HG03159 (cell line): Measurements from ENCODE around the gene ADIRF.
"Not testable (repeated sequence)": the region's sequence is repeated elsewhere in the genome, so short reads cannot be mapped to it uniquely, and the experiment has no call there.

Source experiments
- ATAC-seq: cut with Tn5 transposase; IDR thresholded peaks from one replicate; pipeline ENCODE4 v1.9.1; 2021; ENCODE audit warnings: mild to moderate bottlenecking, moderate library complexity; ENCODE audit not compliant: unreplicated experiment

Gene ADIRF

DNA sequence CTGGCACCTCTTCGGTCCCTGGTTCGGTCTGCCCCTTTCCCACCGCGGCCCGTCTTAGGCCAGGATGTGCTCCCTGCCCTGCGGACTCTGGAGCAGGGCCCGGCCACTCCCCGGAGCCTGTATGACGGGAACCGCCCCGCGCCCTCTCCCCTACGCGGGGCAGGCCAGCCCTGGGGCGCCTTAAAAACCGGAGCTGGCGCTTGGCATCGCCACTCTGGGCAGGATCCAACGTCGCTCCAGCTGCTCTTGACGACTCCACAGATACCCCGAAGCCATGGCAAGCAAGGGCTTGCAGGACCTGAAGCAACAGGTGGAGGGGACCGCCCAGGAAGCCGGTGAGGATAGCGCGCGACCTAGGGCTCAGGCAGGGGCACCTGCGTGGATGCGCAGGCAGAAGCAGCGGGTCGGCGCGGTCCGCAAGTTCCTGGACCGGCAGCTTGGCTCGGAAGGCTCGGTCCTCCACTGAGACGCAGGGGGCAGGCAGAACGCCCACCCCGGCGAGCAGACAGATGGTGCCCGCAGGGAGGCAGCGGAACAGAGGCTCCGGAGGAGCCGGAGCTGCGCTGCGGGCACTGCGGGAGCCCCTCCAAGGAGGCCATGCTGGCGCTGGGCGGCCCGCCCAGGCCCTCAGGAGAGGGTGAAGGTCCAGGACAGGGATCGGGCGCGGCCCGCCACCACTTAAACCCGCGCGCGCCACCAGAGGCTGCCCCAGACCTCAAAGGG lies at the start of gene ADIRF:
Gene ADIRF (plus strand): TSS at position 212 of the 723 bp plus-strand sequence. CDS start 63 bp downstream, at position 275.
- no peak for ATAC-seq

DNA sequence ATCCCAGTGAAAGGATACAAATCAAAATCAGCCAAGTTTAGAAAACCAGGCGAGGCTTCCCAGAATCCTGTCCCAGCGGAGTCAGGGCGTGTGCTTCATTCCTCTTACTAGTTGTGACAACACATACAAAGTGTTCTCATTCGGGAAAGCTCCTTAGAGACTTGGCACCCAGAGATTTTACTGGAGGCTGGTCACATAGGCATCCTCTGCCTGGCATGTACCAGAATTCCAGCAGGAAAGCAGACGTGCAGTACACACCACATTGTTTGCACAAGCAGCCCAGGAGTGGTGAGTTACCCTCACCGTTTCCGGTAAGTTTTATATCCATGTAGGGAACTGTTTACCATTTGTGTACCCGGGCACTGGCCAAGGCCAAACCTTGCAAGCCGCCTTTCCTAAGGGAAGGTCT lies 45.7 kb upstream of the ADIRF start:
- ATAC-seq: no peak

DNA sequence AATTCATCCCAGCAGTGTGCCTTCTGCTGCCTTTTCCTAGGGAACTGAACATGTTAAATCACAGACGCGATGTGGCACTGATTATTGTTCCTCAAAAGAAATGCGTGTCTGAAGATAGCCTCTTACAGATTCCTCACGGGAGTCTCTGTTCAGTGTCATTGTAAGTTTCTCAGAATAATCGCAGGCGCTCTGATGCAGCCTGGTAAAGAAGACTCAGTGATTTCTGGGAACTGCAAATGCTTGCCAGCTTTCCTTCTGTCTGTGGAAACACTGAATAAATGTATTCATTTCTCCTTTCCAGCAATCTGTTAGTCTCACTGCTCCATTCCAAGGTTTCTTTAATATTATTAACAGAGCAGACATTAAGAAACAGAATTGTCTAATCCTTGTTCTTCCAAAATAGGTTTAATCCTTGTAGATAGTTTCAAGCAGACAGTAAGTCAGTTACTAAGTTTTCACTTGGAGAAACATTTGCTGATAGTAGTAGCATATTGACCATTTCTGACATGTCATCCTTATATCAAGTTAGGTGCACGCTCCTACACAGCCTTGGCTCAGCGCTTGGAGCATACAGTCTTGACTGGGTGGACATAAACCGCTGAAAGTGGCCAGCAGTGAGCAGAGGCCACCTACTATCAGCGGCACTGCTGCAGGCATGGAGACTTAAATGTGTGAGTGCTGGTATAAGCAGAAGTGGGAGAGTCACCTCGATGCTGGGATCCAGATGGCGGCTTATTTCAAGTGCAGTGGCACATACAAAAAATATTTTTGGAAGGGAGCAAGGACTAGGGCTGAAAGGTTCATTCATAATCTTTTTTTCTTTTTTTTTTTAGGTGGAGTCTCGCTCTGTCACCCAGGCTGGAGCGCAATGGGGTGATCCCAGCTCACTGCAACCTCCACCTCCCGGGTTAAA lies 38.6 kb upstream of the ADIRF start:
- ATAC-seq: no peak

DNA sequence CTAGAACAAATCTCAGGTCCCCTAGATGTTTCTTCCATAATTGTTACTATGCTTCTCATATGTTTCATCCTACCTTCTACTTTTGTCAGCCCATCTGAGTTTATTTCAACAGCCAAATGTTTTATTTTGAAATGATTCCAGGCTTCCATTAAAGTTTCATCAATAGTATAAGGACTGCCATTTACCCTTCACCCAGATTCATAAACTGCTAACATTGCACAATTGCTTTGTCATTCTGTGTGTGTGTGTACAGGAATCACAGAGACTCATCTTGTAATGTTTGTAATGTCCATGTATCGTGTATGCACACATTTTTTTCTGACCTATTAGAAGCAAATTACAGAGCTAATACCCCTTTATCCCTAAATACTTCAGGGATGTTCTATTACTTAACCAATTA lies 36.4 kb upstream of the ADIRF start:
- ATAC-seq: no peak

DNA sequence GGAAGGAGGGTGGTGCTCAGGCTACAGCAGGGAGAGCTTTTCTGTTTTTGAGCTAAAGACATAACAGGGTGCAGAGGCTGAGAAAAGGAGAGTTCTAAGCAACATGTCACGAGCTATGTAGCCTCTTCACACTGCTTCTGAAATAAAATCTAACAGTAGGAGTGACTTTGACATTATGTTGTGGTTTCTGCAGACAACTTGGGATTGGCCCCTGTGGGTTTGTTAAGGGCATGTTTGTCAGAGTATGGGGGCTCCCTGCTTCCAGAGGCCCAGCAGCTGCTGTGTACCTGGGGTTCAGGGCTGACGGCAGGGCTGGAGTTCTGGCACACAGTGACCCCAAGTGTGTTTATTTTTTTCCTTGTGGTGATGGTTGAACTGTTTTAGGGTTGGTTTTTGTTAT lies 35.6 kb upstream of the ADIRF start:
- ATAC-seq: no peak

DNA sequence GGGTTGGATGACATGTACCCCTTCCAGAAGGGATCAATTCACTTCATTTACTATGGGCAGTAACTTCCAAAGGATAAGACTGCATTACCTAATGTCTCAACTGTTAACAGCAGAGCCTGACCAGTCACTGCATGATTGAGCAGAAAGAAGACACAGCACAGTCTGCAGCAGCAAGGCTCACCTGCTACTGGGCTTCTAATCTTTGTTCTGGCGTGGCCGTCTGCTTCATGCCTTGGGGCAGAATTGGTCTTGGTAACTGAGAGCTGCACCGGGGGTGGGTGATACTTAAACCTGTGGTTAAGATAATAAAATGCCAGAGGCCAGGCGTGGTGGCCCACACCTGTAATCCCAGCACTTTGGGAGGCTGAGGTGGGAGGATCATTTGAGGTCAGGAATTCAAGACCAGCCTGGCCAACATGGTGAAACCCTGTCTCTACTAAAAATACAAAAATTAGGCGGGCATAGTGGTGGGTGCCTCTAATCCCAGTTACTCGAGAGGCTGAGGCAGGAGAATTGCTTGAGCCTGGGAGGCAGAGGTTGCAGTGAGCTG lies 34.0 kb upstream of the ADIRF start:
- ATAC-seq: not testable (repeated sequence)

DNA sequence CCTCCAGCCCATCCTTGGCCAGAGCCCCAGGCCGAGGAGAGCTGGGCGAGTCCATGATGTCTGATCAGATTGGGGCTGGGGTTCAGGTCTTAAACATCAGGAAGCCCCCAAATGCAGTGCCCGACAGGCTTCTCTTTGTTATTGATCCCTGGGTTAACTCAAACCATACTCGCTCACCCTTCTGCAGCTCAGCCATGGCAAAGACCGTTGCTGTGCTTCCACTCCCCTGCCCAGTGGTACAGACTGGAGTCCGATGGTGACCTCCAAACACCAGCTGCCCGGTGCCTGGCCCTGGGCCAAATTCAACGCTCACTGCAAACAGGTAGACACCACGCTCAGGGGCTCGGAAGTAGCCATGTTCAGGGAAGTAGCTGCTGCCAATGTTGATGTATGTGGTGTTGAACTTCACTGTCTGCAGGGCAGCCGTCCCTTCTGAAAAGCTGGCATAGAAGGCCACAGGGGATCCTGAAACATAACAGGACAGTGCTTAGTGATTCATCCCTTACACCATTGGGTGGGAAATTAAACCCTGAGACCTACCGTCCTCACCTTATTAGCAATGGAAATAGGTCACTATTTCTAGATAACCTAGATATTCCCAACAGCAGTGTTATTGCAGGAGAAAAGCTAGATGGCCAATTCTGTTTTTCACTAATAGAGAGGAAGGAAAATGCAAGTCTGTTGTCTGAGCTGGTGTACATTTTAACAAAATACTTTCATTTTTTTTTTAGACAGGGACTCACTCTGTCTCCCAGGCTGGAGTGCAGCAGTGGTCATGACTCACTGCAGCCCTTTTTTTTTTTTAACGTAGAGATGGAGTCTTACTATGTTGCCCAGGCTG lies 31.4 kb upstream of the ADIRF start:
- no peak for ATAC-seq

DNA sequence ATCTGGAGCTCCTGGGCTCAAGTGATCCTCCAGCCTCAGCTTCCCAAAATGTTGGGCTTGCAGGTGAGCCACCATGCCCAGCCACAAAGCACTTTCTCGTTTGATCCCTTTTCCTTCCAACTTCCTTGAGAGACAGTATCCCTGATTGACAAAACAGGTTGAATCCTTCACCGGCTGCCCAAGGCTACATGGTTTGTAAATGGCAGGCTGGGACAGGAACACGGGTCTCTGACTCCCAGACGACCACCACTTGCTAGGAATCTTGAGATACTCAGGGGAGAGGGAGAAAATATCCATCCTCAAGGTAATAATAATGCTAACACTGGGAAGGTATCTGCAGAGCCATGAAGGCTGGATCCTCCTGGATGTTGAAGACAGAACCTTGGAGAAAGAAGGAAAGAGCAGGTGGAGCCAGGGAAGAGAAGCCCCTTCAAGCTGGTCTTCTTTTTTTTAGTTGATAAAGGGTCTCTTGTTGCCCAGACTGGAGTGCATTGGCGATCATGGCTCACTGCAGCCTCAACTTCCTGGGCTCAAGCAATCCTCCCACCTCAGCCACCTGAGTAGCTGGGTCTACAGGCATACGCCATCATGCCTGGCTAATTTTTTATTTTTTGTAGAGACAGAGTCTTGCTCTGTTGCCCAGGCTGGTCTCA lies 30.7 kb upstream of the ADIRF start:
- ATAC-seq: no peak

DNA sequence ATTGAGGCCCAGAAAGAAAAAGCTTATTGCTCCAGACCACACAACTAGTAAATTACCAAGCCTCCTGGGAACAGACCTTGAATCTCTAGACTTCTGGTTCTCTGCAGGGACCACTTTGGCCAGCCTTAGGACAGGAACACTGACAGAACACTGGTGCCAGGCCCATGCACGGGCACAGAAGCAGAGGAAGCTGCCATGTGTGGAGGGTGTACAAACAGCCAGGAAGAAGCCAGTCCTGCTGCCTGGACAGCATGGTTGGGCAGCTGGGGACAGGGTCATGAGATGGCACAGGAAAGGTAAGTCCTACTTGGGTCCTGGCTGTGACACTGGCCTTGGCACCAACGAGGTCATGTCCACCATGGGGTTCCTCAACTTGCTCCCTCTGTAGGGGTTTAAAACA lies 30.0 kb upstream of the ADIRF start:
- no peak for ATAC-seq

DNA sequence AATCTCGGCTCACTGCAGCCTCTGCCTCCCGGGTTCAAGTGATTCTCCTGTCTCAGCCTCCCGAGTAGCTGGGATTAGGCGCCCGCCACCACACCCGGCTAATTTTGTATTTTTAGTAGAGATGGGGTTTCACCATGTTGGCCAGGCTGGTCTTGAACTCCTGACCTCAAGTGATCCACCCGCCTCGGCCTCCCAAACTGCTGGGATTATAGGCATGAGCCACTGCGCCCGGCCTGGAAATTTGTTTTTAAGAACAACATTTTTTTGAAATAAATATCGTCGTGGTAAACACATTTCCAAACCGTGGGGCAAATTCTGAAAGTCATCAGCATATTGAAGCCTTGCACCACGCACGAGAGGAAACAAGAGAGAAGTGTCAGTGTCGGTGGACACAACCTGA lies 28.2 kb upstream of the ADIRF start:
- ATAC-seq: not testable (repeated sequence)

DNA sequence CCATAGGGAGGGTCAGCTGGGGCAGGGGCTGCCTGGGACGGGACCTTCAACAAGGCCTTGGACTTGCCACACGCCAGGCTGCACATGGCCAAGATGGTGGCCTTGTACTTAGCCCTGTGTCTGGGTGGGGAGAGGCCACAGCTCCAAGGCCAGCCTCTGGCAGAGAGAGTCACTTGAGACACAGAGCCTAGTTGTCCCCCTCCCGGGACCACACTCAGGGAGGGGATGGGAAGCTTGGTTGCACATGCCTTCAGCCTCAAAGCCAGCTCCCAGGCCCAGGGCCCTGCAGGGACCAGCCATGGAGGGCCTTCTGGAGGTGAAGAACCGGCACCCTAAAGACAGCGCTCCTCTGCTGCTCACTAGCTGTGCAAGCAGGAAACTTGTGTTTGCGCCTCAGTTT lies 27.6 kb upstream of the ADIRF start:
- ATAC-seq: no peak

DNA sequence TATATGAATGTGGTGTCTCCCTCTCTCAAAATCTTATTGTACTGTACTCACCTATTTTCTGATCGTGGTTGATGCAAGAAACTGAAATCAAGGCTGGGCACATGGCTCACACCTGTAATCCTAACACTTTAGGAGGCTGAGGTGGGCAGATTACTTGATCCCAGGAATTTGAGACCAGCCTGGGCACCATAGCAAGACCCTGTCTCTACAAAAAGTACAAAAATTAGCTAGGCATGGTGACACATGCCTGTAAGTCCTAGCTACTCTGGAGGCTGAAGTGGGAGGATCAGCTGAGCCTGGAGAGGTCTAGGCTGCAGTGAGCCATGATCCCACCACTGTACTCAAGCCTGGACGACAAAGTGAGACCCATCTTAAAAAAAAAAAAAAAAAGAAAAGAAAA lies 26.9 kb upstream of the ADIRF start:
- ATAC-seq: no peak

DNA sequence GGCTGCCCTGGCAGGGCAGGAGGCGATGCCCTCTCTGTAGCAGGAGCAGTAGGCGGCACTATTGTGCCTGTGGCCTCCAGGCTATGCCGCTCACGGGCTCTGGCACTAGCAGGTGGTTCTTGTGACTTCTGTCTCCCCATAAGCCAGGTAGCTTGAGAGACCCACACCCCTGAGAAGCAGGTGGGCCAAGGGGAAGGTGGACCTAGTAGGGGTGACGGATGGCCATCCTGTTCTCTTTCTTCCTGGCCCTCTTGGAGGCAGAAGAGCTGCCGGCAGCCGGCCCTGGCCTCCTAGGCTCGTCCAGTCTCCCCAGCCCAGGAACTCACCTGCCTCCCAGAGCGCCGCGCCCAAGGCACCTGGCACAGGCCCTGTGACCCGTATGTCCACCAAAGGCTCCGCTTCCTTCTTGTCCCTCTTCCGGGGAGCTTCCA lies 26.3 kb upstream of the ADIRF start:
- ATAC-seq: no peak

DNA sequence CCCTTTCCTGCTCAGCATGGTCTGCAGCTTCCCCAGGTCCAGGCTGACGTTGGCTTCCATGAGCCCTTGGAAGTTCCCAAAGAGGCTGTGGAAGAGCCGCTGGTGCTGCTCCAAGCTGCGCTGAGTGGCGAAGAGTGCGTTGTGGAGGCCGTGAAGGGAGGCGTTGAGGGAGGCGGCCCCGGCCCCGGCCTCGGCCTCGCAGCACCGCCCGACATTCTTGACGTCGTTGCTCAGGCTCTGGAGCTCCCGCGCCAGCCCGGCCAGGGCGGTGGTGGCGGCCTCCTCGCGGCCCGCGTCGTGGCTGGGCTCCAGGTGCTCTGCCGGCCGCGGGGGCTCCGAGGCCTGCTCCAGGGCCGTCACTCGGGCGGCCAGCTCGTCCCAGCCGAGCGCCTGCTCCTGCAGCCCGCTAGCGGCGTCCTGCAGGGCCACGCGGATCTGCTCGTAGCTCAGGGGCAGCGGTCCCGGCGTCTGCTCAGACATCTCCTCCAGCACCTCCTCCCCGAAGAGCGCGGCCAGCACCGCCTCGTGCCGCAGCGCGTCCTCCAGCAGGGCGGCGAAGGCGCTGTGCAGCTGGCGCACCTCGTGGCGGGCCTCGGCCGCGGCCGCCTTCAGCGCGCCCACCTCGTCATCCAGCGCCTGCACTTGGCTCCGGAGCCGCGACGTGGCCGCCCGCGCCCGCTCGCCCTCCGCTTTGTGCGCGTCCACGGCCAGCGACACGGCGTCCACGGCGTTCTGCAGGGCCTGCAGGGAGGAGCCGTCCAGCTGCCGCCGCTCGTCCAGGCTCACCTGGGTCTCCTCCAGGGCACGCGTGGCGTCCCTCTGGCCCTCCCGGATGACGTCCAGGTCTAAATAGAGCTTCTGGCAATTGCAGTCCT lies 25.6 kb upstream of the ADIRF start:
- no peak for ATAC-seq

DNA sequence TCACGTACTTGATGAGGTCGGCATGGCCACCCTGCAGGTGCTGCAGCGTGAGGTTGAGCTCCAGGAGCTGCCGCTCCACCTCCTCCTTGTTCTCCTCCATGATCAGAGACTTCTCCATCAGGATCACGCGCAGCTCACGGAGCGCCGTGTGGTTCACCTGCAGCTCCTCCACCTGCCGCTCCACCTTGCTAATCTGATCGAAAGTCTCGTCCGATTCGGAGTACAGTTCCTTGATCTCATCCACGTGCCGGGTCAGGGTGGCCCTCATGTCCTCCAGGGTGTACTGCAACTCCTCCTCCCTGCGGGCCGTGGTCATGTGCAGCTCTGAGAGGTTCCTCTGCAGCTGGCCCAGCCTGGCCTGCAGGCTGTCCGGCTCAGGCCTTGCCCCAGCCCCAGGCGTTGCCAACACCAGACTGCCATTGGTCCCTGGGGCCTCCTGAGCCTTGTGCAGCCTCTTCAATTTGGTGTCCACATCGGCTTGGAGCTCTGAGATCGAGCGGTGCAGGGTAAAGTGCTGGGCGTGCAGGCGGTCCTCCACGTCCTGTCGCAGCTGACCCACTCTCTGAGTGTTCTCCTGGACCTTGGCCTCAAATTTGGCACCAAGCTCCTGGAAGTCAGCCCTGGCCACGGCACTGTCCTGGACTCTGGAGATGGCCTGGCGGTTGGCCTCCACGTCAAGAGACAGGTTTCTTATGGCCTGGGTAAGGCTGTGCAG lies 24.8 kb upstream of the ADIRF start:
- ATAC-seq: no peak

DNA sequence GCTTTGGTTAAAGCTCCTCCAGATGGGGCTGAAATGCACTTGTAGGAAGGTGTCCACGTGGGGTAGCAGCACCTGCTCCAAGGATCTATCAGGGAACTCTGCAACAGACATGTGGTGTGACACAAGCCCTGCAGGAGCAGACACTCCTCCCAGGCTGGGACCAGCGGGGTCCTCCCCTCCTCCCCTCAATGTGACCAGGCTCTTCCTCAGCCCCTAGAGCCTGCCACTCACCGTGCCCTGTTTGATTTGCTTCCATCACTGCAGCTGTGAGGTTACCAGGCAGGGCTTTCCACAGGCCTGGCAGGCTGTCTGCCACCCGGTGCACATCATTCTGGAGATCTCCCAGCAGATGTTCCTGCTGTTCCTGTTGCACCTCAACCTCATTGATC lies 24.3 kb upstream of the ADIRF start:
- no peak for ATAC-seq

DNA sequence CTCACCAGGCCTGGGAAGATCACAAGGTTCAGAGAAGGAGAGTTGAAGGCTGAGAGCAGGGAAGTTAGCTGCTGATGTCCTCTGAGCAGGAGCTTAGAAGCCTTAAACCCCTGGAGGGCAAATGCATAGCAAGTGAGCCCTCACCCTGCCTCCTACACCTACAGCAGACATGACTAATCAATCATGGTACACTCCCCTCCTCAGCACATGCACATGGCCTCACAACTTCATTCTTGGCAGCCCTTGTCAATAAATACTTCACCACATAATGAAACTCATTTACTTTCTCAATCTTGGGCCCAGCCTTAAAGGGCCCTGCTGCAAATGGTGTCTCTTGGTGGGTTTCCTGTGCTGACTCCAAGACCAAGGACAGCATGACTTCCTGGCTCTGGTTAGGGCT lies 23.8 kb upstream of the ADIRF start:
- ATAC-seq: no peak

DNA sequence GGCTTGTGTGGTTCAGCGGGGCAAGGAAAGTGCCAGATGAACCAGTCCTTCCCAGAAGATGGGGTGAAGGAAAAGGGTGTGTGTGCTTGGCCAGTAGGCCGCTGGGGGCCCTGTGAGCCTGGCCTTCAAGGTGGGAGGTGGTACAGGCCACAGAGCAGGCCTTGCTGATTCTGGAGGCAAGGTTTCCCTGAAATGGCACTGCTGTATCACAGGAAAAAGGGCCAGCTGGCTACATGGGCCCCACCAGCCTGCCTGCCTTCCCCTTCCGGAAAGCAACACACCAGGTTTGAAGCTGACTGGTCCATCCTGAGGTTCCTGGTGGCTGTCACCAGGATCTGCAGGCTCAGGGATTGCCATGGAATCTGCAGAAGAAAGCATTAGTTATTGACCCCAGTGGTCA lies 23.4 kb upstream of the ADIRF start:
- ATAC-seq: no peak
